GM18502 (cell line): ENCODE results near the gene RAPGEF1.
"Not testable (repeated sequence)": the region's sequence is repeated elsewhere in the genome, so short reads cannot be mapped to it uniquely, and the experiment has no call there.

Experiments
- ATAC-seq: cut with Tn5 transposase; IDR thresholded peaks from one replicate; pipeline ENCODE4 v1.9.1; 2021; ENCODE audit warnings: mild to moderate bottlenecking; ENCODE audit not compliant: unreplicated experiment, poor library complexity

Gene RAPGEF1

GRCh38 chr9:131552030-131552429 is 187.8 kb downstream of the RAPGEF1 start:
- no peak for ATAC-seq

GRCh38 chr9:131550465-131550864 is 189.4 kb downstream of the RAPGEF1 start:
- not testable (repeated sequence) for ATAC-seq

GRCh38 chr9:131549186-131549585 is 190.7 kb downstream of the RAPGEF1 start:
- not testable (repeated sequence) for ATAC-seq

- no peak for ATAC-seq
Observed at GRCh38 chr9:131546336-131547084, 193.4 kb downstream of the RAPGEF1 start.

GRCh38 chr9:131545786-131546335 is 194.0 kb downstream of the RAPGEF1 start:
- ATAC-seq, result no peak

- no peak for ATAC-seq
Observed at GRCh38 chr9:131545003-131545785, 194.7 kb downstream of the RAPGEF1 start, which contains the start of gene PRRT1B. PRRT1B (plus strand) TSS chr9:131545523; CDS start chr9:131545616, 93 bp downstream.

- ATAC-seq, result no peak
Observed at GRCh38 chr9:131543141-131543540, 196.7 kb downstream of the RAPGEF1 start.

- ATAC-seq, result no peak
Observed at GRCh38 chr9:131539223-131539923, 200.5 kb downstream of the RAPGEF1 start.

GRCh38 chr9:131537946-131538345 is 201.9 kb downstream of the RAPGEF1 start:
- no peak for ATAC-seq

- no peak for ATAC-seq
Observed at GRCh38 chr9:131534721-131535237, 205.1 kb downstream of the RAPGEF1 start.

GRCh38 chr9:131530920-131531832 is 208.7 kb downstream of the RAPGEF1 start, which contains the start of gene UCK1:
UCK1 (minus strand) TSS chr9:131531263; CDS start chr9:131531174, 89 bp downstream.
- ATAC-seq, result peak; percentile 89

- peak; percentile 5 for ATAC-seq
Observed at GRCh38 chr9:131530546-131530919, 209.3 kb downstream of the RAPGEF1 start.

- ATAC-seq, result no peak
Observed at GRCh38 chr9:131529597-131530545, 210.0 kb downstream of the RAPGEF1 start.

GRCh38 chr9:131528886-131529505 is 210.9 kb downstream of the RAPGEF1 start:
- ATAC-seq, result no peak

GRCh38 chr9:131528186-131528585 is 211.7 kb downstream of the RAPGEF1 start:
- ATAC-seq, result no peak
